Stimulated activated CD4-positive, alpha-beta T cell treated with anti-CD3 and anti-CD28 coated beads, TNF-alpha, amount 100 ng/mL, for 4 hours (primary cell): ENCODE results near the gene CBR3.

Experiments
- DNase-seq, 3 experiments: peaks; one replicate each; pipeline ENCODE4 v3.0.0-alpha.2; 2020; ENCODE audit warnings: low read depth in 3 of 3

Gene CBR3

GRCh38 chr21:36155603-36156338 is 20.9 kb downstream of the CBR3 start:
- DNase-seq: no peak

GRCh38 chr21:36156339-36156814 is 21.5 kb downstream of the CBR3 start:
- DNase-seq: peak; percentile 100

- peak; percentile 14 to 35 (median 26) for DNase-seq
Observed at GRCh38 chr21:36156815-36157670, 22.2 kb downstream of the CBR3 start, which contains the start of gene DOP1B. TSS of gene DOP1B (plus strand) at chr21:36156824. CDS start at chr21:36164734, 7,910 bp downstream.

- no peak for DNase-seq
Observed at GRCh38 chr21:36159356-36159921, 24.6 kb downstream of the CBR3 start.

- DNase-seq: no peak
Observed at GRCh38 chr21:36160850-36161178, 25.9 kb downstream of the CBR3 start.

- DNase-seq: no peak
Observed at GRCh38 chr21:36162631-36163030, 27.8 kb downstream of the CBR3 start.

GRCh38 chr21:36163750-36164741 is 29.2 kb downstream of the CBR3 start:
- no peak for DNase-seq

GRCh38 chr21:36165356-36165755 is 30.5 kb downstream of the CBR3 start:
- no peak for DNase-seq

GRCh38 chr21:36166705-36167104 is 31.8 kb downstream of the CBR3 start:
- DNase-seq: no peak

- no peak for DNase-seq
Observed at GRCh38 chr21:36167541-36167940, 32.7 kb downstream of the CBR3 start.

GRCh38 chr21:36169470-36170128 is 34.7 kb downstream of the CBR3 start:
- DNase-seq: no peak

GRCh38 chr21:36170823-36171222 is 35.9 kb downstream of the CBR3 start:
- no peak for DNase-seq

GRCh38 chr21:36171336-36171735 is 36.5 kb downstream of the CBR3 start:
- DNase-seq: no peak

- DNase-seq: no peak
Observed at GRCh38 chr21:36171741-36172331, 37.0 kb downstream of the CBR3 start.

- DNase-seq: no peak
Observed at GRCh38 chr21:36174780-36175179, 39.9 kb downstream of the CBR3 start.

GRCh38 chr21:36175771-36176565 is 41.1 kb downstream of the CBR3 start:
- DNase-seq: no peak

GRCh38 chr21:36178349-36178748 is 43.5 kb downstream of the CBR3 start:
- no peak for DNase-seq

GRCh38 chr21:36179145-36179544 is 44.3 kb downstream of the CBR3 start:
- no peak for DNase-seq

- no peak for DNase-seq
Observed at GRCh38 chr21:36180963-36181362, 46.1 kb downstream of the CBR3 start.
